HUDEP-2 (cell line): ENCODE measurements around the gene AIRE.
"Not testable (repeated sequence)": the region's sequence is repeated elsewhere in the genome, so short reads cannot be mapped to it uniquely, and the experiment has no call there.

Experiments used
- DNase-seq, 76 experiments: peaks; one replicate each; lab custom pipeline; 2025; ENCODE audit not compliant: unreplicated experiment in 76 of 76; lab: John Stamatoyannopoulos, UW

Gene AIRE

DNA sequence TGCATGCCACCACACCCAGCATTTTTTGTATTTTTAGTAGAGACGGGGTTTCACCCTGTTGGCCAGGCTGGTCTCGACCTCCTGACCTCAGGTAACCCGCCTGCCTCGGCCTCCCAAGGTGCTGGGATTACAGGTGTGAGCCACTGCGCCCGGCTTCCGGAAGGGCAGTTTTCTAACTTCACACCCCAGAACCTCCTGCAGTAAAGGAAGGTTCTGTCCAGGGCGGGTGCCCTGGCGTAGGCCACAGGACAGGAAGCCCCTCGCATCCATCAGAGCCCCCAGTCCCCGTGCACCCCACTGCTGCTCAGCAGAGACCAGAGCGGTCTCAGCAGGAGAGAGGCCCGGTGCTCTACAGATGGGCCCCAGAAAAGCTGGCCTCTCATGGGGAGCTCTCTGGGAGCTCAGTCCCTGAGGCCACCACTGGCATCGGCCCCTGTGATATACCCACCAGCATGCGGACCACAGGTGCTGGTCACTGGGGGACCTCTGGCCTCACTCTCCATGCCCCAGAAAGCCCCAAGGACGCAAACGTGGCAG is 19.9 kb upstream of the AIRE start:
- DNase-seq, result no peak

DNA sequence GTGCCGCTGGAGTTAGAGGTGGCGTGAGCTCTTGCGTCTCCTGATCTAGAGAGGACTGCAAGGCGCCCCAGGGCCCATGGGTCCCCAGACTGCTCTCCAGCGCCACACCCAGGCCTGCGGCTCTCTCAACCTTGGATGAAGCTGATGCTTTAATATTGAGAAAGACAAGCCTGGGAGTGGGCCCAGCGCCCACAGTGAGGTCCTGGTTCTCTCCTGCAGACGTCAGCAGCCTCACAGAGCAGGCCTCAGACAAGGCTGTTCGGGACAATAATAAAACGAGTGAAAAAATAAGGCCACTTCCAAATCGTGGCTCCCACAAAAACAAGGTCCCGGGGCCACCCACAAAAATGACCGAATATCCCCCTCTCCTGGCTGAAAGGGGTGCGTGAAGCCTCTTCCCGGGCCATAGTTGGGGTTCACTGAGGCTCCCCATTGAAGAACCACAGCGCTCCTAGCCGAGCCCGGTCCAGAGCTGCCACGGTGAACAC is 18.0 kb upstream of the AIRE start:
- peak in 1 of 76 experiments; percentile 4 for DNase-seq

DNA sequence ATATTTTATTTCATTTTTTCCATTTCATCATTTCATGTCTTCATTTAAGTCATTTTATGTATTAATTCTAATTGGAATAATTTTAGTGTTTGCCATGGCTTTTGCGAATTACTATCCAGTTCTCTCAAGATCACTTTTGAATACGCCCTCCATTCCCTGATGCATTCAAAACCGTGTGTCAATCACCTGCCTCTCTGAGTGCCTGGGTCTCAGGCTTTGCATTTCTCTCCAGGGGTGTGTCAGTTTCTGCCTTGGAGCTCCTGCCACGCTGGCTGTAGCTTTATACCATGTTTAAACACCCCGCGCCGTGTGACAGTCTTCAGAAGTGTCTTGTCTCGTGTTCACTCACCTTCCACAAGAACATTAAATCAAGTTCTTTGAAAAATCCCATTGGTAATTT is 16.6 kb upstream of the AIRE start:
- DNase-seq, result no peak

DNA sequence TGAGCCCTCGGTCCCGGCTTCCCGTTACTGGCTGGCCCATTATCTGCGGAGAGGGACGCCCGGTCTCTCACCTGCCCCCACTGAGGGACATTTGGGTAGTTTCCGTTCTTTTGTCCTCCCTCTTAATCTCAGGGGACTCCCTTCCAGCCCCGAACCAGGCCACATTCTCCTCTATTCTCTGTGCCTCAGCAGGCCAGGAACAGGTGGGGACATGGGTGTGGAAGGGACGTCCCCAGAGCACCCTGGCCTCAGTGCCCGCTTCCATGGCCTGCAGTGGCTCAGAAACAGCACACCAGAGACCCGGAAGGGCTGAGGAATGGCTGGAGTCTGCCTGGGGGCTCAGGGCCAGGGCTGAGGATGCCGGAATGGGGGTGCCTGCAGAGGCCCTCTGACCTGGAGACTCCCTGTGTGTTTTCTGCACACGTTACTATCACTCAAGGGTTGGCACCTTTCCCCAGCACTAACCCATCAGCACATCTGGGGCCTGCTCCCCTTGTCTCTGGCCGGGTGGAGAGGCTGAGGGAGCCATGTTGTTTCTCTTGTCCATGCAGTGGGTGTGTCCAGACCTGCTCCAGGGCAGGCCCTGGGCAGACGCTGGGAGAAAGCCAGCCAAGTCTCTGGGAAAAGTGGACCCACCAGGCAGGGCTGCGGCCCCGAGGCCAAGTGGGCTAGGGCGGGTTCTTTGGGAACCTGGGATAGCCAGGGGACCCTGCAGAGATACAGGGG is 14.0 kb upstream of the AIRE start:
- DNase-seq, result no peak

DNA sequence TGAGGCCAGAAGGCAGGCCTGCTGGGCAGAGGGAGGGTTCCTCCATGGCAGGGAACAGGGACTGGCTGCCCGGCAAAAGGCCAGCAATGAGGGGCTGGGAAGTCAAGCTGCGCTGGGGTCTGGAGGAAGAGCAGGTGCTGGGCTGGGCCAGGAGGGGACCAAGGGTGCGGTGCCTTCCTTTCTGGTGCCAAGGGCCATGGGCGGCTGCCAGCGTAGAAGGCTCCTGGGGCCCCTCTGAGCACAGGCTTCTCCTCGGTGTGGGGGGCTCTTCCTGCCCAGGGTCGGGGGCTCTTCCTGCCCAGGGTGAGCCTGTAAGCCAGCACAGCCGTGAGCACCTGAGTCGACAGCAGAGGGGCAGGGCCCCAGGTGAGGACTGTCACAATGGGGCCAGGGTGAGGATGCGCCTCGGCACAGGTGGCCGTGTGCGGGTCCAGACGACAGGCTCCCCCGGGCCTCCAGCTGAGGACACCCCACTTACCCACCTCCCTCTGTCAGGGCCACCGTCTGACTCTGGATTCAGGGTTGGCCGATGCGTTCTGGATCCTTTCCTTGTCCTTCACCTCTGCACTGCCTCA is 13.3 kb upstream of the AIRE start:
- no peak for DNase-seq

DNA sequence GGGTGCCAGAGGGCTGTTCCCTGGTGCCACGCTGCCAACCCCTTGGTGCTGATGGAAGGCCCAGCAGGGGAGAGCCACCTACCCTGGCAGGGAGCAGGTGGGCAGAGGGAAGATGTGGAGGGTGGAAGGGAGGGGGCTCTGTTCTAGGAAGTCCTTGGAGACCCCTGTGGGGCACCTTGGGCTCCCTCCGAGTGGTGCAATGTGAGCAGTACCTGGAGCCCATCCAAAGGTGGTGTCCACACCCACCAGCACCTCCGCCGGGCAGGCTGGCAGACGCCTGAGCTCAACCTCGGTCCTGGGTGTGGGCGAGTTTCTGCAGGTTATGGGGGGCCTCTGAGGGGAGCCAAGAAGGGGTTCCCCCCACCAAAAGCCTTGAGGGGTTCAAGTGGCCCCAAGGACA is 12.6 kb upstream of the AIRE start:
- DNase-seq, result no peak

DNA sequence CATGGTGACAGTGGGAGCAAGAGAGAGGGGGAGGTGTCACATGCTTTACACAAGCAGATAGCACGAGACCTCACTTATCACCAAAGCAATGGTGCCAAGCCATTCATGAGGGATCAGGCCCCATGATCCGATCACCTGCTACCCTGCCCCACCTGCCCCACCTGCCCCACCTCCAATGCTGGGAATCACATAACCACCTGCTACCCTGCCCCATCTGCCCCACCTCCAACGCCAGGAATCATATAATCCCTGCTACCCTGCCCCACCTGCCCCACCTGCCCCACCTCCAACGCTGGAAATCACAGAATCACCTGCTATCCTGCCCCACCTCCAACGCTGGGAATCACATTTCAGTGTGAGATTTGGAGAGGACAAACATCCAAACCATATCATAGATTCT is 10.6 kb upstream of the AIRE start:
- no peak for DNase-seq

DNA sequence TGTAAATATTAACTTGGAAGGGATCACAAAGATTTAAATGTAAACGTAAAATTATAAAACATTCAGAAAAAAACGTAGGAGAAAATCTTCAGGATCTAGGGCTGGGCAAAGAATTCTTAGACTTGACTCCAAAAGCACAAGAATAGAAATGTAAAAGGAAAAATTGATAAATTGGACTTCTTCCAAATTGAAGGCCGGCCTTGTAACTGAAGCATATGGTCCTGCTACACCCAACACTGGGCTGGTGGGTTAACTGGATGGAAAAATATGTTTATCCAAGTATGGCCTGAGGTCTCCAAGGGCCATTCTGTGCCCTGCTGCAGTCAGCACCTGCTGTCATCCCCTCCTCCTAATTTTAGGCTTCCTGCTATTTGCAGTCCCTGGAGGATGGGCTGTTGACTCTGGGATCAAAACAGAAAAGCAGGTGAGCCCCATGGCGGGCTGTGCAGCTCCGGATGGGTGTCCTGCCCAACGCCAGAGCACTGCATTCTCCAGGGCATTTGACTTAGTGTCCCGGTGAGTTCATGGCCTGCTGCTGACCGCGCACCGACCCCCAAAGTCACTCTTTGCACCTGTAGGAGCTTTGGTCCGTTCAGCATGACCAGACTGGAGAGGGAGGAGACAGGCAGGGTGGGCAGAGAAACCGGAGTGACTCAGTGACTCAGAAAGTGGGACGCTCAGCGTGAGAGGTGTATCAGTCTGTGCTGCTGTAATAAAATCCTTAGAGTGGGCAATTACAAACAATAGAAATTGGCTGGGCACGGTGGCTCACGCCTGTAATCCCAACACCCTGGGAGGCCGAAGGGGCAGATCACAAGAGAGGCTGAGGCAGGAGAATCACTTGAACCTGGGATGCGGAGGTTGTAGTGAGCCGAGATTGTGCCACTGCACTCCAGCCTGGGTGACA is 6.1 kb upstream of the AIRE start:
- no peak for DNase-seq

DNA sequence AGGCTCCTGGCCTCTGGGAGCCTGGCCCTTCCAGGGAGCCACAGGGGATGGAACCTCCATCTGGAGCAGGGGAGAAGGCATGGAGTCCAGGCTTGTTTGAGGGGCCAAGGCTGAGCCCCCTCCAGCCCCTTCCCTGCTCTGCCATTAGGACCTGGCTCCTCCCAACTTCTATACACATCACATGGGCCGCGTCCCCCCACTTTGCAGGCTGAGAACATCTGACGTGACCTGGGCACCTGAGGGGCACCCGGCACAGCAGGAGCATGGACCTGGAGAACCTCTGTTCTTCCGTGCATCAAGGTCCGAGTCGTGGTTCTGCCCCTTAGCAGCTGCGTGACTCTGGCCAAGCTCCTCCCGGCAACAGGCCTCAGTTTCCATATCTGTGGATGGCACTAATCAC is 3.9 kb upstream of the AIRE start:
- no peak for DNase-seq

DNA sequence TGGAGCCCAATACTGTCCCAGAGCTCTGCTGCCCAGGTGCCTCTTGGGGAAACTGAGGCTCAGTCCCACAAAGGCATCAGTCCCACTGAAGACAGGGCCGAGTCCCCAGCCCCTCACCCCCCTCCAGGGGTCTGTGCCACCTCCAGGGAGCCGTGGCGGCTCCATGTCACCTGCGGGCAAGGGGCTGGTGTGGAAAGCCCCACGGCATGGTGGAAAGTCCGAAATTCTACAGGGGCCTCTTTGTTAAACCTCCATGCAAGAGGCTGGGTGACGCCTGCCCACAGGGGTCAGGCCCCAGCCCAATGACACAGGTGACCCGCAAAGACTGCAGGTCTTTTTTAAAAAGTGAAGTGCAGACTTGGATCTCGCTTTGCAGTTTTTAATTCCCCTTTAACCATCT is 3.3 kb upstream of the AIRE start:
- no peak for DNase-seq

DNA sequence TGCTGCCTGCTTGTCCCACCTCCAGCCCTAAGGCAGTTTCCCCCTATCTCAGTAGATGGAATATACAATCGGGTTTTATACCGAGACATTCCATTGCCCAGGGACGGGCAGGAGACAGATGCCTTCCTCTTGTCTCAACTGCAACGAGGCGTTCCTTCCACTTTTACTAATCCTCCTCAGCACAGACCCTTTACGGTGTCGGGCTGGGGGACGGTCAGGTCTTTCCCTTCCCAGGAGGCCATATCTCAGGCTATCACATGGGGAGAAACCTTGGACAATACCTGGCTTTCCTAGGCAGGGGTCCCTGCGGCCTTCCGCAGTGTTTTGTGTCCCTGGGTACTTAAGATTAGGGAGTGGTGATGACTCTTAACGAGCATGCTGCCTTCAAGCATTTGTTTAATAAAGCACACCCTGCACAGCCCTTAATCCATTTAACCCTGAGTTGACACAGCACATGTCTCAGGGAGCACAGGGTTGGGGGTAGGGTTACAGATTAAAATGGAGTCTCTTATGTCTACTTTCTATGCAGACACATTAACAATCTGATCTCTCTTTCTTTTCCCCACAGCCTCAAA is 2.4 kb upstream of the AIRE start:
- DNase-seq, result not testable (repeated sequence)

DNA sequence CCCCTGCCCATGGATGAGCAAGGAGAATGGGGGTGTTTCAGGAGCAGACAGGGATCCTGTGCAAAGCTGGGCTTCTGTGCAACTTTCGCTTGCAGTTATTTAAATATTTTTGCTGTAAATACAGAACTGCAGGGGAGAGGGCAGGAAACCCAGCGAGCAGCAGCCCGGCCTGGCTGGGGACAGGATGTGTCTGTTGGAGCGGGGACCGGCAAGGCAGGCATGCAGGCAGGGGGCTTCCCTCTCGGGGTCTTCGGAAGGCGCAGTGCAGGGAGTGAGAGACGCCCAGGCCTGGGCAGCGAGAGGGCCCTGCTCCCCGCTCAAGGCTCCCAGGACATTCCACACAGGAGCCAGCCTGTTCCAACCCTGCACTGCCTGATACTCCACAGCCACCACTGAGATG is 1.7 kb upstream of the AIRE start:
- DNase-seq, result no peak

DNA sequence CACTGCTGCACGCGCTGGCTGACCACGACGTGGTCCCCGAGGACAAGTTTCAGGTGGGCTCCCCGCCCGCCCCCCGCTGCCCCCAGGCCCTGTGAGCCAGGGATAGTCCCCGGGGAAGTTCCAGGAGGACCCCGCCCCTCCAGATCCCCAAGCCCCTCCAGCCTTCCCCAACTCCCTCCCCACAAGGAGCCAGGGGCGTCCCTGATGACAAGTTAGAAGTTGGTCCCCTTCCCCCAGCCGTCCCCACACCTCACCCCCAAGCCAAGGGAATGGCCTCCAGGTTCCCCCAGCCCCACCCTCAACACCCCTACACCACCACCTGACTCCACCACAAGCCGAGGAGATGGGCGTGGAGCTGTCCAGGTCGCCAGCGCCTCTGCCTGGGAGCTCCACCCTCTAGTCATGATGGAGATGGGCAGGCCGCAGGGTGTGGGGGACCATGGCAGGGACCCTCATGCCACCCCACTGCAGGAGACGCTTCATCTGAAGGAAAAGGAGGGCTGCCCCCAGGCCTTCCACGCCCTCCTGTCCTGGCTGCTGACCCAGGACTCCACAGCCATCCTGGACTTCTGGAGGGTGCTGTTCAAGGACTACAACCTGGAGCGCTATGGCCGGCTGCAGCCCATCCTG is 525 bp downstream of the AIRE start:
- DNase-seq, result no peak

DNA sequence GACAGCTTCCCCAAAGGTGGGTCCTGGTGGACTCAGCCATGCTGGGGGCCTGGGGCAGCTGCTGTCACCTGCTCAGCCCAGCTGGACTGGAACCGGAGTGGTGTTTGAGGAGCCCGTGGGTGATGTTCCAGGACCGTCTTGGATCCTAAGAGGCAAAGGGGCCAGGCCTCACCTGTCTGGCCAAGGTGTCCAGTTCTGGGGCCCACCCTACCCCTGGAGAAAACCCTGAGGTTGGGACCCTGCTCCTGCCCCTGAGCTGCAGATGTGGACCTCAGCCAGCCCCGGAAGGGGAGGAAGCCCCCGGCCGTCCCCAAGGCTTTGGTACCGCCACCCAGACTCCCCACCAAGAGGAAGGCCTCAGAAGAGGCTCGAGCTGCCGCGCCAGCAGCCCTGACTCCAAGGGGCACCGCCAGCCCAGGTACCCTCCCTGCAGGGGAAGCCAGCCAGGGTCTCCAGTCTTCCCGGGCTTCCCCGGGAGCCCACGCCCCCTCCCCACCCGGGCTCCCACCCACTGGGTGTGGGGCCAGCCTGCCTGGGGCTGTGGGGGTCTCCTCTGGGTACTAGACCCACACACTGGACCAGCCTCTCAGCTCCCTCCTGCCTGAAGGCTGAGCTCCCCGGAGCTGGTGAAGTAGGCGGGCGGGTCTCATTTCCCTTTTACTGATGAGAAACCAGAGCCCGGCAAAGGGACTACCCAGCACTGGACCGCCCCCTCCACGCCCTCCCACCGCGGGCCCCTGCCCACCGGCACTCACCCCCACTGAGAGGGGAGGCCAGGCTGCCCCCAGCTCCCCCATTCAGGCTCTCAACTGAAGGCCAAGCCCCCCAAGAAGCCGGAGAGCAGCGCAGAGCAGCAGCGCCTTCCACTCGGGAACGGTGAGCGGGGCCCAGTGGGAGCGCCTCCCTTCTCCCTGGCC is 1.3 kb downstream of the AIRE start:
- no peak for DNase-seq

DNA sequence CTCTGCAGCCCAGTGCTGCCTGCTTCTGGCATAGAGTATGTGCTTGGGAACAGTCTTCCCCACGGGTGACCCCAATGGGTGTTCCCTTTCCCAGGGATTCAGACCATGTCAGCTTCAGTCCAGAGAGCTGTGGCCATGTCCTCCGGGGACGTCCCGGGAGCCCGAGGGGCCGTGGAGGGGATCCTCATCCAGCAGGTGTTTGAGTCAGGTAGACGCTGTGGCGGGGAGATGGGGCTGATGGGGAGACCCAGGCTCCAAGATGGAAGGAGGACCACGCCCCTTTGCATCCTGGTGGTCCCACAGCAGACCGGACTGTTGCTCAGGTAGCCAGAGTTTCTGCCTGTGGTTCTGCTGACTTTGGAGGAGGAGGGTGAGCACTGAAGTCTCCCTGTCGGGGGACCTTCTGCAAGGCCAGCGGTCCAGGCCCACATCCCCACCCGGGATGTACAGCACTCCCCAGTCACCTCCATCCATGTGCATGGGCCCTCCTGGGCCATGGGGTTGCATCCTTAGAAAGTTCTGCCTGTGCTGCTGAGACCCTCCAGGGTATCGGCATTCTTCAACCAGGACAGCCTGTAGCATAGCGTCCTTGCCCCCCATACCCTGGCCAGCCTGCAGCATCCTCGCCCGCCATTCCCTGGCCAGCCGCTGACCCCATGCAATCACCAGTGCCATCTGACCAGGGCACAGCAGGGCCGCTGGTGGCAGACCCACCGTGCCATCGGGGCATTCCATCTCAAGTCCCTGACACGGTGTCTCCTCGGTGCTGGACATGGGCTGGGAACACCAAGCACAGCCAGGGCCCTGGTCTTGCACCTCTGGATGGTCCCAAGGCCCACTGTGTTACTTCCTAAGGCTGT is 2.8 kb downstream of the AIRE start:
- DNase-seq, result no peak

DNA sequence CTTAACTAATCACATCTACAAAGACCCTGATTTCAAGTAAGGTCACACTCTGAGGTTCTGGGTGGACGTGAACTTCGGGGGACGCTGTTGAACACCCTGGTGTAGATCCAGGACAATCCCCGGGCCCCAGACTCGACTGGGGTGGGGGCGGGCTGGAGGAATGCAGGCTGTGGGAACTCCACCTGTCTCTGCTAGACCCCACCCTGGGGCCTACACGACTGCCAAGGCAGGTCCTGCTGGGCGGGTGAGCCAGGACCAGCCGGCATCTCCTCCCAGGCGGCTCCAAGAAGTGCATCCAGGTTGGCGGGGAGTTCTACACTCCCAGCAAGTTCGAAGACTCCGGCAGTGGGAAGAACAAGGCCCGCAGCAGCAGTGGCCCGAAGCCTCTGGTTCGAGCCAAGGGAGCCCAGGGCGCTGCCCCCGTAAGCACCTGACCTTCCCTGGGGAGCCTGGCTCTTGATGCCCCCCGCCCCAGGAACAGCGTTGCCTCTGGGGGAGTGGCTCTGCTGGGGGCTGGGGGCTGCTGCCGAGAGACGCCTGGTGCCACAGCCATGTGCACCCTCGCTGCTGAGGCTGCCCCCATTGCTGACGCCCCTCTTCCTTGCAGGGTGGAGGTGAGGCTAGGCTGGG is 3.8 kb downstream of the AIRE start:
- DNase-seq, result no peak

DNA sequence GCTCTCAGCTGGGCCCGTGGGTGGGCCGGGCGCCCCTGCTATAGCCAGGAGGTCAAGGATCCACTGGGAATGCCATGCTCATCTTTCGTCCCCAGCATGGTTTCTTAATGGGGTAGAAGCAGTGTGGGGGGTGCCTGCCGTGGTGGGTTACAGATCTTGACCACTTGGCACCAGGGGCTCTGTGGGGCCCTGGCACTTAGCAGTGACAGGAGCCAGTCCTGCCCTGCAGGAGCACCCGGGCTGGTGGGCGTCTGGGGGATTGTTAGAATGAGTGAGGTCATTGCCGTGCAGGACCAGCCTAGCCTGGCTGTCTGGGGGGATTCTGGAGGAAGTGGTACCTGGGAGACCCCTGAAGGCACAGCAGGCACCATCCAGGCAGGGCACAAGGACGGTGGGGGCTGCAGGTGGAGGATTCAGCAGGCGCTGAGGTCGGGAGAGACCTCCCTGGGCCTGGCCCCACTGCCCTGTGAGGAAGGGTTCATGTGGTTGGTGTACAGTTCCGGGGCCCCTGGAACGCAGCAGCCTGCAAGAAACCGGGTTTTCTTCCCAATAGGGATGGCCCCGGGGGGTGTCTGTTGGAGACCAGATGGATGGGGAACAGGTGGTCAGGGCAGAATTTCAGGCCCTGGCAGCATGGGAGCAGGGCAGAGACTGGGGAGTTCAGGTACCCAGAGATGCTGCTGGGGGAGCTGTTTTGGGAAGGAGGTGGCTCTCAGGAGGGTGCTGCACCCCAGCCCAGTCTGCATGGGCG is 4.8 kb downstream of the AIRE start:
- DNase-seq, result no peak
